ENCODE results near the gene HOXA11.

GRCh38 chr7:27148031-27148755 lies 36.8 kb downstream of the HOXA11 start:
- TF ChIP-seq RARB (CRISPR knock-in tag; IDR thresholded peaks at IDR 0.05) (no peak), PATZ1 (CRISPR knock-in tag; IDR thresholded peaks at IDR 0.05; ENCODE audit: borderline replicate concordance) (no peak), ZNF565 (CRISPR knock-in tag; conservative IDR thresholded peaks at IDR 0.05; ENCODE audit: low read depth) (no peak), ZNF70 (CRISPR knock-in tag; IDR thresholded peaks at IDR 0.05) (no peak), ISL1 (CRISPR knock-in tag; IDR thresholded peaks at IDR 0.05) (no peak), OSR1 (CRISPR knock-in tag; IDR thresholded peaks at IDR 0.05) (no peak), PPARA (CRISPR knock-in tag; IDR thresholded peaks at IDR 0.05; ENCODE audit: borderline replicate concordance) (no peak), SNAI2 (CRISPR knock-in tag; IDR thresholded peaks at IDR 0.05) (no peak), BACH2 (CRISPR knock-in tag; IDR thresholded peaks at IDR 0.05; ENCODE audit: borderline replicate concordance) (no peak)
- TF ChIP-seq, protein P1, sequence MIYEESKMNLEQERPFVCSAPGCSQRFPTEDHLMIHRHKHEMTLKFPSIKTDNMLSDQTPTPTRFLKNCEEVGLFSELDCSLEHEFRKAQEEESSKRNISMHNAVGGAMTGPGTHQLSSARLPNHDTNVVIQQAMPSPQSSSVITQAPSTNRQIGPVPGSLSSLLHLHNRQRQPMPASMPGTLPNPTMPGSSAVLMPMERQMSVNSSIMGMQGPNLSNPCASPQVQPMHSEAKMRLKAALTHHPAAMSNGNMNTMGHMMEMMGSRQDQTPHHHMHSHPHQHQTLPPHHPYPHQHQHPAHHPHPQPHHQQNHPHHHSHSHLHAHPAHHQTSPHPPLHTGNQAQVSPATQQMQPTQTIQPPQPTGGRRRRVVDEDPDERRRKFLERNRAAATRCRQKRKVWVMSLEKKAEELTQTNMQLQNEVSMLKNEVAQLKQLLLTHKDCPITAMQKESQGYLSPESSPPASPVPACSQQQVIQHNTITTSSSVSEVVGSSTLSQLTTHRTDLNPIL (CRISPR knock-in tag; IDR thresholded peaks at IDR 0.05; ENCODE audit: low read depth) = no peak
- TF ChIP-seq, protein P2, sequence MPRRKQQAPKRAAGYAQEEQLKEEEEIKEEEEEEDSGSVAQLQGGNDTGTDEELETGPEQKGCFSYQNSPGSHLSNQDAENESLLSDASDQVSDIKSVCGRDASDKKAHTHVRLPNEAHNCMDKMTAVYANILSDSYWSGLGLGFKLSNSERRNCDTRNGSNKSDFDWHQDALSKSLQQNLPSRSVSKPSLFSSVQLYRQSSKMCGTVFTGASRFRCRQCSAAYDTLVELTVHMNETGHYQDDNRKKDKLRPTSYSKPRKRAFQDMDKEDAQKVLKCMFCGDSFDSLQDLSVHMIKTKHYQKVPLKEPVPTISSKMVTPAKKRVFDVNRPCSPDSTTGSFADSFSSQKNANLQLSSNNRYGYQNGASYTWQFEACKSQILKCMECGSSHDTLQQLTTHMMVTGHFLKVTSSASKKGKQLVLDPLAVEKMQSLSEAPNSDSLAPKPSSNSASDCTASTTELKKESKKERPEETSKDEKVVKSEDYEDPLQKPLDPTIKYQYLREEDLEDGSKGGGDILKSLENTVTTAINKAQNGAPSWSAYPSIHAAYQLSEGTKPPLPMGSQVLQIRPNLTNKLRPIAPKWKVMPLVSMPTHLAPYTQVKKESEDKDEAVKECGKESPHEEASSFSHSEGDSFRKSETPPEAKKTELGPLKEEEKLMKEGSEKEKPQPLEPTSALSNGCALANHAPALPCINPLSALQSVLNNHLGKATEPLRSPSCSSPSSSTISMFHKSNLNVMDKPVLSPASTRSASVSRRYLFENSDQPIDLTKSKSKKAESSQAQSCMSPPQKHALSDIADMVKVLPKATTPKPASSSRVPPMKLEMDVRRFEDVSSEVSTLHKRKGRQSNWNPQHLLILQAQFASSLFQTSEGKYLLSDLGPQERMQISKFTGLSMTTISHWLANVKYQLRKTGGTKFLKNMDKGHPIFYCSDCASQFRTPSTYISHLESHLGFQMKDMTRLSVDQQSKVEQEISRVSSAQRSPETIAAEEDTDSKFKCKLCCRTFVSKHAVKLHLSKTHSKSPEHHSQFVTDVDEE (CRISPR knock-in tag; IDR thresholded peaks at IDR 0.05) = no peak

Data from SK-N-SH treated with all-trans-retinoic acid at 6 μM for 48 hours (cell line).